ENCODE data around the gene ZBTB16.

Gene ZBTB16

DNA sequence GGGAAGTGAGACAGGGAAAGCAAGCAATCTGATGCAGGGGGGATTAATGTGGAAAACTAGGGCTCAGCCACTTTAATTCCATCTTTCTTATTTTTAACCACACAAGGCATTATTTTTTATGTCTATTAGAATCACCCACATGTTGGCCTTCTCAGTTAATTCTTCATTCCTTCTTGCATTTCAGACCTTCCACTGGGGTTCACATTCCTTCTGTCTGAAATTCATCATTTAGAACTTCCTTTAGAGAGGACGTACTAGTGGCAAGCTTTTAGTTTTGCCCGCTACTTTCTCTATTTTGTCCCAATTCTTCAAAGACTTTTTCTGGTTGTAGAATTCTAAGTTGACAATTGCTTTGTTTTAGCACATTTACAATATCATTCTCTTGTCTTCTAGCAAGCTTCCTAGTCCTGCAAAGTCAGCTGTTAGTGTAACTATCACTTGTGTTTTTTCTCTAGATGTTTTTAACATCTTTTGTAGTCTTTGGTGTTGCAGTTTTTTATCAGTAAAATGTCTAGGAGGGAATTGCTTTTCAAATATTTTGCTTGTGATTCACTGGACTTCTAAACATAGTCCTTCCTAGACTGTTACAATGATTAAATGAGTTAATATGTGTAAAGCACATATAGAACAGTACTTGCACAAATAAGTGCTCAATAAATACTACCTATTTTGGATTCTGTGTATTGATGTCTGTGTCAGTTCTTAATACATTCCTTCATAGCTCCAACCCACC, 231.2 kb downstream of the ZBTB16 start:
- no peak for DNase-seq

GRCh38 chr11:114291381-114291780, 231.9 kb downstream of the ZBTB16 start:
- DNase-seq: no peak

DNA sequence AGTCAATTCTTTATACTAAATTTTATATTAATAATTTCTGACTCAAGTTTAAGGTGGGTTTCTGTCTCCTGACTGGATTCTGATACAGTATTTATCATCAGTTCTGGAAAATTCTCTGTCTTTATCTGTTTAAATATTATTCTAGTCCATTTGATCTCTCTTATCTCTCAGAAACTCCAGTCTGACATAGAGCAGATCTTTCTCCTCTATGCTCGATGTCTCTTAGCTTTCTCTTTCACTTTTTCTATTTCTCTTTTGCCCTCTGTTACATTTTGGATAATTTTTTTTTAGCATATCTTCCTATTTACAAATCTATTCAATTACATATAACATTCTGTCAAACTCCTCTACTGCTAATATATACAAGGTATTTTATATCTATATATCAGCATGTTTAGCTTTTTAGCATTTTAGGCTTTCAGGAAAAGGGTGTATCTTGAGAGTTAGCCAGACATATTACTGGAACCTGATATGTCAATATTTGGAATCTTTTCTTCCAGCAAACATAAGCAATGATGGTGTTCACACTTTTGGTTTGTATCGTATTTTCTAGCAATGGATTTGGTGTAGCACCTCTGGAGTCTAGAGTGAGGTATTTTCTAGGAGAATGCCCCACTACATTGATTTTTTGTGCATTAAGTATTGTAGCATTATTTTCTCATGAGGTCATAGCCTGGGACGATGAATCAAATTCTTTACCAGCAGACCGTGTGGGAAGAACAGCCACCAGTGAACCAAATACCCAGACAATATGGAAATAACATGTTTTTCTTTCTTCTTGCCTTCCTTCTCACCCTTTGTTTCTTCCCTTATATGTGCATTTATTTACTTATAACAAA, 232.6 kb downstream of the ZBTB16 start:
- no peak for DNase-seq

DNA sequence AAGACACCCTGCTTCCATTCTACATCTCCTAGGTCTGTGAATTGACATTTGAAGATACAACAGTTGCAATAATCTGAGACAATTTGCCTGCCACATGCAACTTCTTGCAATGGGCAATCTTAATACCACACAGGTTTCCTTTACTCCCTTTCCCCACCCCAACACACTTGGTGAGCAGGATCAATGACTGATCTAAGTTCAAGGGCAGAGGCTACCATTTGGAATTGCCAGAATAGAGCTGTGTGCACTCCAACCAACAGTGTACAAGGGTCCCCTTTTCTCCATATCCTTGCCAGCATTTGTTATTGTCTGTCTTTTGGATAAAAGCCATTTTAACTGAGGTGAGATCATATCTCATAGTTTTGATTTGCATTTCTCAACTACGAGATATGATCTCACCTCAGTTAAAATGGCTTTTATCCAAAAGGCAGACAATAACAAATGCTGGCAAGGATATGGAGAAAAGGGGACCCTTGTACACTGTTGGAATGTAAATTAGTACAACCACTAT, 233.7 kb downstream of the ZBTB16 start:
- DNase-seq: no peak

DNA sequence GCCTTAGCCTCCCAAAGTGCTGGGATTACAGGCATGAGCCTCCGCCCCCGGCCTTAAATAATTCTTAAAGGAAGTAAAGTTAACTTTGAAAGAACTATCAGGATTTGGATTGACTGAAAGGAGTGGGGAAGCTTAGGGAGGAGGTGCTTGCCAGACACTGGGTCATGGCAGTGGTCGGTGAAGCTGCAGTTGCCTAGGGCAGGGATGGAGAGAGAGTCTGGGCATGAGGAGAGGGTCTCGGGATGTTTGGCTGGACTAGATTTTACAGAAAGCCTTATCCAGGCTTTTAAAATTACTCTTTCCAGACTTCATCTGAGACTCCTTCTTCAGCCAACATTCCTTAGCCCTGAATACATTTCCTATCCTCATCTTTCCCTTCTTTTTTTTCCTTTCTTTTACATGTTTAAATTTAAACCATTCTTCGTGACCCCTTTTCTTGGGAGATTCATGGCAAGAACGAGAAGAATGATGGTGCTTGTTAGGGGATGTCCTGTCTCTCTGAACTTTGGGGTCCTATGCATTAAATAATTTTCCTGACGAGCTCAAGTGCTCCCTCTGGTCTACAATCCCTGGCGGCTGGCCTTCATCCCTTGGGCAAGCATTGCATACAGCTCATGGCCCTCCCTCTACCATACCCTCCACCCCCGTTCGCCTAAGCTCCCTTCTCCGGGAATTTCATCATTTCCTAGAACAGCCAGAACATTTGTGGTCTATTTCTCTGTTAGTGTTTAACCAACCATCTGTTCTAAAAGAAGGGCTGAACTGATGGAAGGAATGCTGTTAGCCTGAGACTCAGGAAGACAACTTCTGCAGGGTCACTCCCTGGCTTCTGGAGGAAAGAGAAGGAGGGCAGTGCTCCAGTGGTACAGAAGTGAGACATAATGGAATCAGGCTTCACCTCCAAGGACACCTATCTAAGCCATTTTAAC, 236.4 kb downstream of the ZBTB16 start, which contains the start of gene NNMT:
Gene NNMT (plus strand): TSS at position 724 of the 929 bp plus-strand sequence. CDS start 158 bp downstream, at position 882.
- DNase-seq: no peak

DNA sequence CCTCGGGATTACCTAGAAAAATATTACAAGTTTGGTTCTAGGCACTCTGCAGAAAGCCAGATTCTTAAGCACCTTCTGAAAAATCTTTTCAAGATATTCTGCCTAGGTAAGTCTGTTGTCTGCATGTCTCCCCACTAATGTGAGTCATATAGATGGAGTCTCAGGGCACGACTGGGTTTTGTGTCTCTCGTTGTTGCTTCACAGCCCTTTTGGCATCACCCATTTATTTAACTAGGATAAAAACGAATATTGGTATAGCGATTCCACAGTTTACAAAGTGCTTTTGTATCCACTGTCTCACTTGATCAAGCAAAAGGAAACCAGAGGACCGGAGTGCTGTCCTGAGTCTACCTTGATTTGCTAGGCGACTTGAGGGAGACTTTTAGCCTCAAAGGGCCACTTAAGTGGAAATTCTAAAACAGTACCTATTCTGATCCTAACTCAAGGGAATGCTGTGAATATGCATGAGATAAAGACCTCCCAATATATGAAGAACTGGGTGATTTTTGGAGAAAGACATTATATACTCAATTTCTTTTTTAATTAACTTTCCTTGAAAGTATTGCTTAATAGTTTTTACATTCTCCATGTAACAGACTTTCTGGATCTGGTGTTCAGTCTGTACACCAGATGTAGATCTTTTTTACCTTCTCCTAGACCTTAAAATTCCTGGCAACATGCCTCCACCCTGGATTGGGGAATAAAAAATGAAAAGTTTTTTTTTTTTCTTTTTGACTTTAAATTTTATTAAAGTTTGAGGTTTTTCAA, 237.3 kb downstream of the ZBTB16 start:
- no peak for DNase-seq

- DNase-seq: no peak
Observed at GRCh38 chr11:114297806-114298709, 238.5 kb downstream of the ZBTB16 start.

DNA sequence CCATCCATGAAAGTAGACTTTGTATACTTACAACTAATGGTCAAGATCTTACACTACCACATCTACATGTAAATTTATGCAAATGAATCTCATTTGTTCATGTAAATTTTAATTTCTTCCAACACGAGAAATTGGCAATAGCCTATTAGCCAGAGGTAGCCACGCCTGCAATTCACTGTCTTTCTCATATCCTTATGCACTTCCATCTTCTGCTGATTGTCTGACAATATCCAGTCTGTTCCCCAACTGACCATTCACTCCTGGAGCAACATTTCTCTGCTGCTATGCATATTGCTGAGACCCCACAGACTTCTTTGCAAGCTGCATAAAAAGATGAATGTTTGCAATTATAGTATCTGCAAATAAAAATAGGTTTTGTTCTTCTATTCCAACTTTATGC, 239.2 kb downstream of the ZBTB16 start:
- DNase-seq: no peak
